ENCODE measurements around the gene CDH13. TPM values are rescaled to one million over a fixed set of nuclear protein-coding genes. Genes with fewer than 3 reads are reported as not detected.

Gene CDH13
- total and polyA plus RNA-seq, 2 donors (not counting 1 experiment from before 2014, with no cell fraction given), result 27.6 to 96.7 TPM

- H3K4me3 ChIP-seq (replicated peaks in 1 of 4; ENCODE audit: control extremely low read depth in 1 of 4, insufficient read depth in 1 of 4, low read depth in 3 of 4, low read length in 4 of 4), result no peak overlapping the region
- no peaks in the 10 kb centered on the region for H3K4me1 ChIP-seq (ENCODE audit: control insufficient read depth, extremely low read depth, insufficient read depth, low read length)
- H4K20me1 ChIP-seq (ENCODE audit: control insufficient read depth, extremely low read depth, insufficient read depth, low read length), result no peaks in the 10 kb centered on the region
- no peak for TF ChIP-seq CTCF (conservative IDR thresholded peaks at IDR 0.05 in 1 of 2, IDR thresholded peaks at IDR 0.05 in 1 of 2; ENCODE audit: low read depth in 1 of 2, low read length in 2 of 2)
- no peak for TF ChIP-seq EZH2 (IDR thresholded peaks at IDR 0.05; ENCODE audit: low read length, missing control alignments)
- no peak for DNase-seq (ENCODE audit: low read depth in 2 of 2)
- H2AFZ ChIP-seq (ENCODE audit: low read length), result no peak overlapping the region
- H3K9me3 ChIP-seq (ENCODE audit: control insufficient read depth, insufficient read depth, low read depth, low read length), result no peaks in the 10 kb centered on the region
- H3K9ac ChIP-seq (ENCODE audit: insufficient read depth, low read length), result no peak overlapping the region
- no peak overlapping the region for H3K27ac ChIP-seq (ENCODE audit: insufficient read depth, low read length)
- H3K36me3 ChIP-seq (ENCODE audit: control insufficient read depth, insufficient read depth, low read length), result no peaks in the 10 kb centered on the region
- H3K79me2 ChIP-seq (ENCODE audit: control insufficient read depth, insufficient read depth, low read length), result no peaks in the 10 kb centered on the region
- H3K4me2 ChIP-seq (ENCODE audit: extremely low read depth, insufficient read depth, low read length), result no peak overlapping the region
- no peaks in the 10 kb centered on the region for H3K27me3 ChIP-seq (ENCODE audit: control insufficient read depth, insufficient read depth, low read length)
Observed at GRCh38 chr16:82857693-82858365, 231.1 kb downstream of the CDH13 start.

- no peak overlapping the region for H2AFZ ChIP-seq (ENCODE audit: low read length)
- no peaks in the 10 kb centered on the region for H3K9me3 ChIP-seq (ENCODE audit: control insufficient read depth, insufficient read depth, low read depth, low read length)
- H3K27me3 ChIP-seq (ENCODE audit: control insufficient read depth, insufficient read depth, low read length), result no peaks in the 10 kb centered on the region
- TF ChIP-seq CTCF (conservative IDR thresholded peaks at IDR 0.05 in 1 of 2, IDR thresholded peaks at IDR 0.05 in 1 of 2; ENCODE audit: low read depth in 1 of 2, low read length in 2 of 2) (no peak), EZH2 (IDR thresholded peaks at IDR 0.05; ENCODE audit: low read length, missing control alignments) (no peak)
- no peaks in the 10 kb centered on the region for H3K4me1 ChIP-seq (ENCODE audit: control insufficient read depth, extremely low read depth, insufficient read depth, low read length)
- no peaks in the 10 kb centered on the region for H3K79me2 ChIP-seq (ENCODE audit: control insufficient read depth, insufficient read depth, low read length)
- H3K27ac ChIP-seq (ENCODE audit: insufficient read depth, low read length), result no peak overlapping the region
- no peaks in the 10 kb centered on the region for H4K20me1 ChIP-seq (ENCODE audit: control insufficient read depth, extremely low read depth, insufficient read depth, low read length)
- no peak overlapping the region for H3K4me2 ChIP-seq (ENCODE audit: extremely low read depth, insufficient read depth, low read length)
- no peaks in the 10 kb centered on the region for H3K36me3 ChIP-seq (ENCODE audit: control insufficient read depth, insufficient read depth, low read length)
- H3K4me3 ChIP-seq (replicated peaks in 1 of 4; ENCODE audit: control extremely low read depth in 1 of 4, insufficient read depth in 1 of 4, low read depth in 3 of 4, low read length in 4 of 4), result no peak overlapping the region
- DNase-seq (ENCODE audit: low read depth in 2 of 2), result no peak
- no peak overlapping the region for H3K9ac ChIP-seq (ENCODE audit: insufficient read depth, low read length)
Observed at GRCh38 chr16:82859662-82860061, 232.9 kb downstream of the CDH13 start.

- Histone ChIP-seq H3K9me3 (ENCODE audit: control insufficient read depth, insufficient read depth, low read depth, low read length) (no peaks in the 10 kb centered on the region), H2AFZ (ENCODE audit: low read length) (no peak overlapping the region), H4K20me1 (ENCODE audit: control insufficient read depth, extremely low read depth, insufficient read depth, low read length) (no peaks in the 10 kb centered on the region), H3K27ac (ENCODE audit: insufficient read depth, low read length) (no peak overlapping the region), H3K9ac (ENCODE audit: insufficient read depth, low read length) (no peak overlapping the region), H3K27me3 (ENCODE audit: control insufficient read depth, insufficient read depth, low read length) (no peaks in the 10 kb centered on the region), H3K79me2 (ENCODE audit: control insufficient read depth, insufficient read depth, low read length) (no peaks in the 10 kb centered on the region), H3K4me3 (replicated peaks in 1 of 4; ENCODE audit: control extremely low read depth in 1 of 4, insufficient read depth in 1 of 4, low read depth in 3 of 4, low read length in 4 of 4) (no peak overlapping the region), H3K36me3 (ENCODE audit: control insufficient read depth, insufficient read depth, low read length) (no peaks in the 10 kb centered on the region), H3K4me2 (ENCODE audit: extremely low read depth, insufficient read depth, low read length) (no peak overlapping the region), H3K4me1 (ENCODE audit: control insufficient read depth, extremely low read depth, insufficient read depth, low read length) (no peaks in the 10 kb centered on the region)
- no peak for DNase-seq (ENCODE audit: low read depth in 2 of 2)
- TF ChIP-seq CTCF (conservative IDR thresholded peaks at IDR 0.05 in 1 of 2, IDR thresholded peaks at IDR 0.05 in 1 of 2; ENCODE audit: low read depth in 1 of 2, low read length in 2 of 2), result no peak
- no peak for TF ChIP-seq EZH2 (IDR thresholded peaks at IDR 0.05; ENCODE audit: low read length, missing control alignments)
Observed at GRCh38 chr16:82860071-82860470, 233.3 kb downstream of the CDH13 start.

Measured in fibroblast of lung (primary cell).